HG02642 (cell line): ENCODE measurements around the gene MEX3B.
"Not testable (repeated sequence)": the region's sequence is repeated elsewhere in the genome, so short reads cannot be mapped to it uniquely, and the experiment has no call there.

Source experiments
- ATAC-seq: cut with Tn5 transposase; IDR thresholded peaks from one replicate; pipeline ENCODE4 v1.9.1; 2021; ENCODE audit warnings: mild to moderate bottlenecking; ENCODE audit not compliant: unreplicated experiment, poor library complexity

The MEX3B gene

GRCh38 chr15:82051664-82052063 lies 5.8 kb upstream of the MEX3B start:
- no peak for ATAC-seq

- ATAC-seq: no peak
Observed at GRCh38 chr15:82048811-82049210, 3.0 kb upstream of the MEX3B start.

- ATAC-seq: no peak
Observed at GRCh38 chr15:82047453-82048400, 1.9 kb upstream of the MEX3B start.

- peak; percentile 76 for ATAC-seq
Observed at GRCh38 chr15:82046666-82047452, 1.0 kb upstream of the MEX3B start.

GRCh38 chr15:82045179-82045891 lies 483 bp downstream of the MEX3B start:
- ATAC-seq: peak; percentile 2

GRCh38 chr15:82044373-82045178 lies 1.2 kb downstream of the MEX3B start:
- no peak for ATAC-seq

- ATAC-seq: no peak
Observed at GRCh38 chr15:82043796-82044372, 1.9 kb downstream of the MEX3B start.

GRCh38 chr15:82043130-82043673 lies 2.6 kb downstream of the MEX3B start:
- ATAC-seq: no peak

- no peak for ATAC-seq
Observed at GRCh38 chr15:82040862-82041261, 5.0 kb downstream of the MEX3B start.

GRCh38 chr15:82040390-82040789 lies 5.4 kb downstream of the MEX3B start:
- no peak for ATAC-seq

- no peak for ATAC-seq
Observed at GRCh38 chr15:82039871-82040270, 5.9 kb downstream of the MEX3B start.

- ATAC-seq: no peak
Observed at GRCh38 chr15:82036461-82036860, 9.4 kb downstream of the MEX3B start.

- ATAC-seq: no peak
Observed at GRCh38 chr15:82031871-82032270, 13.9 kb downstream of the MEX3B start.

- no peak for ATAC-seq
Observed at GRCh38 chr15:82030176-82030575, 15.6 kb downstream of the MEX3B start.

GRCh38 chr15:82028163-82028562 lies 17.7 kb downstream of the MEX3B start:
- not testable (repeated sequence) for ATAC-seq

GRCh38 chr15:82021992-82022391 lies 23.8 kb downstream of the MEX3B start:
- no peak for ATAC-seq

- ATAC-seq: no peak
Observed at GRCh38 chr15:82020625-82021394, 25.0 kb downstream of the MEX3B start.

- ATAC-seq: no peak
Observed at GRCh38 chr15:82018201-82018600, 27.6 kb downstream of the MEX3B start.
